GM10847 (cell line): ENCODE data around the gene CCDC85A.

Experiments used
- POLR2A ChIP-seq: IDR thresholded peaks from 2 replicates; pipeline ENCODE4 v1.6.1; 2011; ENCODE audit not compliant: insufficient read length; ENCODE audit errors: extremely low read depth

The CCDC85A gene

DNA sequence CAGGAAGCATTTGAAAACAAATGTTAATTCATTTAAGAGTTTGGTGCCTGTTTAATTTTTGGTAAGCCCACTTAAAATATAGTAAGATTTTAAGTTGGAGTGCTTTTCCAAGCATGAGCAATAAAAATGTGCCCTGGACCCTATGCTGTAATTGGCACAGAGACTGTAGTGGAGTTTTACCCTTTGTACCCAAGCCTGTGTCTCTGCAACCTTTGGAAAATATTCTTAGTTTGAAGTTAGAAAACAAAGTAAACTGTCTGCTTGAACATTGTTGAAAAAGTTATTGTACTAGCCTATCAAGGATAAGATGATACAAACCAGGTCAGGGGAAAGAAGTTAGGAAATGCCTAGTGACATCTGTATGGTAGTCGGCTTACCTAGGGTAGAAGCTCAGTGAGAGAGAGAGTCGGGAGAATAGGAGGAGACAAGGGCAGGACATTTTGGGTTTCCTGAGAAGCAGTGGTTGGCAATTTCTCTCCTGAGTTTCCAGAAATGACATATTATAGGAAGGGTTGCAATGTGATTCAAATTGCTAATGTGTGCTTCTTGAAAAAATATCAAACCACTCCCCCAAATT lies 66.5 kb downstream of the CCDC85A start:
- no peak for TF ChIP-seq POLR2A

DNA sequence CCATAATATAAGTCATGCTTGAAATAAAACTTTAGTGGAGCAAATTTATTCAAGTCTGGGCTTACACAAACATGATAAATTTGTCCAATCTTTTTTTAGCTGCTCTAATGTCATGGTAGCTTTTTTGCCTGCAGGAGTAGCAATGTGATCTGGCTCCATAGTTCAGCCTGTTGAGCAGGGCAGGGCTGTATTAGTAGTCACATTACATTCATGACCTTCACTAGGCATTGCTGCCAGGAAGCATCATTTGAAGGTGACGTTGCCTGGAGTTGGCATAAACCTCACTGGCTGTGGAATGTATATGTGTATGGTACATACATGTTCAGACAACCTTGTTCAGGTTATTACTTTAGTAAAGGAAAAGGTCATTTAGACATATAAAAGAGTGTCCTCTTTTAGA lies 76.6 kb downstream of the CCDC85A start:
- no peak for TF ChIP-seq POLR2A

DNA sequence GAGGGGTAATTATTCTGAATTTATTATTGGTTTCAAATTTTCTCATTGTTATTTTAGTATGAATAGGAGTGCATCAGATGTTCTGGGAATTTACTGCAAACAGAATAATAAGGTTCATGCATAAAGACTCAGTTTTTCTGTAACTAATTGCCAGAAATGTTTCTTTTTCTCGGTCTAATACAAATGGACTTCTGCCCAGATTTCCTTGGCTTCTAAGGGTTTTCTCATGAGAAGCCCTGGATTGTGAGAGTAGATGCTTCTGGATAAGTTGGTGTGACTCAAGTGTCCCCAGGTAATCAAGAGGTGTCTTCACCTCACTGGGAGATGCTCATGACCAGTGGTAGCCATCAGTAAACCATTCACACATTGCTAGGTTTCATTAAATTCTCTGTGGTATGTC lies 78.5 kb downstream of the CCDC85A start:
- TF ChIP-seq POLR2A = no peak

GRCh38 chr2:56263876-56264275 lies 80.1 kb downstream of the CCDC85A start:
- TF ChIP-seq POLR2A = no peak

- no peak for TF ChIP-seq POLR2A
Measured at GRCh38 chr2:56266761-56267414, 83.1 kb downstream of the CCDC85A start.

GRCh38 chr2:56267415-56267788 lies 83.6 kb downstream of the CCDC85A start:
- TF ChIP-seq POLR2A = no peak

DNA sequence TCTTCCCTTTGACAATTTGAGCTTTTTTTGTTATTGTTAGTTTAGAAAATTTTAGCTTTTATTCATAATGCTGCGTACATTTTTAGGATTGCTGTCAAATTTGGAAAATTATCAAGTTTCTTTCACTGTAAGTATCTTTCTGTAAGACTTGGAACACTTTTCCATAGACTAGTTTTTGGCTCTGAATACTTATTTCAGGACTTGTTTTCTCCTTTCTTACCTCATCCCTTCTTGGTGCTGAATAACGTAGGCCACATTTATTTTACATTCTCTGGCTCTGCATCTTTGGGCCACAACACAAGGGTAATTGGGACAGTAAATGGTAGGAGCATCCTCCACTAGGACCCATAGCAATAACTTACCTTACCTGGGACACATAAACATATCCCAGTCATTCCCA lies 85.1 kb downstream of the CCDC85A start:
- TF ChIP-seq POLR2A = no peak

DNA sequence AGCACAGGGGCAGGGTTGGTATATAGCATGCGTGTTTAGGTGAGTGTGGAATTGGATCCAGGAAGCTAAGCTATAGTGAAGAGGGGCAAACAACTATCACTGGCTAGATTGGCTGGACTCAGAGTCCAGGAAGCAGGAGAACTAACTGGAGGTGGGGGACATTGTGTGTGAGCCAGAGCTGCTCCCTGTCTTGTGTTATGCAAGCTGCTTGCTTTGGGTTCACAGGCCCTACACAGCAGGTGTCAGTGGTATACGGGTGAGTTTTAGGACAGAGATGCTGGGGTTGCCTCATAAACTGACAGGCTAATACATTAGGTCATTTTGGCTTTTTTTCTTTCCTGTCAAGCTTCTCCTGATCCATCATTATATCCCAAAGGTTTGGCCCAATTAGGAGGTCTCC lies 87.5 kb downstream of the CCDC85A start:
- no peak for TF ChIP-seq POLR2A

DNA sequence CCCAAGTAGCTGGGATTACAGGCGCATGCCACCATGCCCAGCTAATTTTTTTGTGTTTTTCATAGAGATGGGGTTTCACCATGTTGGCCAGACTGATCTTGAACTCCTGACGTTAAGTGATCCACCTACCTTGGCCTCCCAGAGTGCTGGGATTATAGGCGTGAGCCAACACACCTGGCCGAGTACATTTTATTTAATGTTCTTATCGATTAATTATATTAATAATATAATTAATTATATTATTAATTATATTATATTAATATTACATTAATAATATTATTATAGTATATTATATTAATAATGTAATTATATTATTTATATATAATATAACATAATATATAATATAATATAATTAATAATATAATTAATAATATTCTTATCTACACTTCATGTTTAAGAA lies 101.4 kb downstream of the CCDC85A start:
- TF ChIP-seq POLR2A = no peak

DNA sequence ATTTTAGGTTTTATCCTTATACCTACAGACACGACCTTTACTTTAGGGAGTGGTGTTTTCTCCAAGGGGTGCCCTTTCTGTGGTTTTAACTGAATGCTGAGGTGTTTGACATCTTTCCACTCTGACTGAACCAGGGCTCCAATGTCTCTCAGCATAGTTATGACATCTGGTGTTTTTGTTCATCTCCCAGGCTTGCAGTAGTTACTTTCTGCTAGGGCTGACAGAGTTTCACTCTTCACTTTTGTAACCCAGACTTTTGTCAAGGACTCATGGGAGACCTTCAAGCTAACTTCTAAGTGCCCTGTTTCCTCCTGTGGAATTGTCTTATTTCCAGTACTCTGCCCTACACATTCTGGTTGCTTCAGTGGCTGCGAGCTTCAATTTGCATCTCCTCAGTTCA lies 103.1 kb downstream of the CCDC85A start:
- TF ChIP-seq POLR2A = no peak

DNA sequence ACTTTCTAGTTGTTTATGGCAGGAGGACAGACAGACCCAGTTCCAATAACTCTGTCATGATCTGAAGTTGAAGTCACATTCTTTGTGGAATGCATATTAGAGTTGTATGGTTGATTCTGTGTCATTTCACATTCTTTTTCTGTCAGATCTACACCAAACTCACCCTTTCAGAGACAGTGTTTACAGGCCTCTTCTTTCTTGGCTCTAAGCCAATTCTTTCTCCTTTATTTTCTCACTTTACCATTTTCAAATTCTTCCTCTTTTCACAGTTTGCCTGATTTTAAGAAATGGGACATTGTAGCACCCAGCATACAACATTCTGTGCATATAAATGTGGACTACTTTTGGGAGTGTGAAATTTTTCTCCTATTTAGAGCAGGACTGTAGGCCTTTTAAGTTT lies 103.7 kb downstream of the CCDC85A start:
- TF ChIP-seq POLR2A = no peak

DNA sequence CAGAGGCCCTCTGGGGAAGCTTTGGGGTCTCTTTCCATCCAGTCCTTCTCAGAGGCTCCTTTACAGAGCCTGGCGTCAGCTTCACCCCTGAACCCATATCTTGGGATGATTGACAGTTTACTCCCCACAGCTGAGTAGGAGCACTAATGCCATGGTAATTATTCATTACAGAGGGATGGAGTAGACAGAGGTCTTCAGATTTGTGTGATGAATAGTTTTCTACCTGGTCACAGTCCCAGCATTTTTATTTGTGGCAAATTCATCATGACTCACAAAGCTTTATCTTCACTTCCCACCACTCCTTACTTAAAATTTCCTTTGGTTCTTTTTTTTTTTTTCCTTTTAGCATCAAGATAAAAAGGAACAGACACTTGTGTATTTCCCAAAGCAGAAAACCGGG lies 104.2 kb downstream of the CCDC85A start:
- no peak for TF ChIP-seq POLR2A

DNA sequence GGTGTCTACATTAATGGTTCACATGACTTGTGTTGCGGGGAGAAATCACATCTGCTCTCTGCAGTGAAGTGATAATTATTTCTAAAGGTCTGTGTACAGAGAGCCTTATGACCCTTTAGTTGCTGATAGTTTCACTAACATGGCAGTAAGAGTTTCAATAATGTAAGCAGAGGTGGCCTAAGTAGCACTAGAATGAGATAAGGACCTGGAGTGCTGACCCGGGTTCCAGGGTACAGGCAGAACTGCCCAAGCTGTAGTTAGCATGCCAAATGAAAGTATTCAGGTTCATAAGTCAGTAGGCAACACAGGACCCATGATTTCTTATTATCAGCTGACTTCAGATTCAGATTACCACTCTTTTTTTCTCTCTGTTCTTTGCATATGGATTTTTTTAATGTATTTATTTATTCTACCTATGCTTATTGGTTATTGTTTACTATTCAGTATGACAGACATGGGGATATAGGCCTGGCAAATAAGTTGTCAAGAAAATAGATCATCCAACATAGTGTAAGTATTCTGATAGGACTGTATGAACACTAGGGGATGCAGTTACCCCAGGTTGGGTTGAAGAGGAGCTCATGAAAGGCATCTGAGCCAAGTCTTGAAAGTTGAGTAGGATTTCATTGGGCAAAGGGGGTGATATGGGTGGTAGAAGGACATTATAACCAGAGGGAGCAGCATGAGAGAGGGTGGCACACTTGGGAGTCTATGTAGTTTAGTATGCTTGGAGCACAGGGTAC lies 105.2 kb downstream of the CCDC85A start:
- no peak for TF ChIP-seq POLR2A

- no peak for TF ChIP-seq POLR2A
Measured at GRCh38 chr2:56291711-56292110, 107.9 kb downstream of the CCDC85A start.

DNA sequence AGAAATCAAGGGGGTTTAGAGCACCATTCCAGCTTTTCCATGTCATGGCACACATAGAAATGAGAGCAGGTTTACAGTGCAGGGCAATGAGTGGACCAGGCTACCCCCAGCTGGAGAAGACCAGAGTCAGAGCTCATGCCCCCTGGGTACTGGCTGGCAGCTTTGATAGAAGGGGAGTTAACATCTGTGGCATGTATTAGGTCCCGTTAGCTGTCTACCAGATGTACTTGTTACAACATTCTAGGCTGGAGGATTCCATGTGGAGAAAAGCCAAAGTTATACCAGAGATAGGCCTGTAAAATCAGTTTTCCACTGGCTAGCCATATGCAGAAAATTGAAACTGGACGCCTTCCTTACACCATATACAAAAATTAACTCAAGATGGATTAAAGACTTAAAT lies 109.2 kb downstream of the CCDC85A start:
- TF ChIP-seq POLR2A = no peak

GRCh38 chr2:56295666-56296065 lies 111.9 kb downstream of the CCDC85A start:
- no peak for TF ChIP-seq POLR2A
